Measurements from ENCODE around the gene ADGRL3.
"Not testable (repeated sequence)": the region's sequence is repeated elsewhere in the genome, so short reads cannot be mapped to it uniquely, and the experiment has no call there.

Gene ADGRL3

DNA sequence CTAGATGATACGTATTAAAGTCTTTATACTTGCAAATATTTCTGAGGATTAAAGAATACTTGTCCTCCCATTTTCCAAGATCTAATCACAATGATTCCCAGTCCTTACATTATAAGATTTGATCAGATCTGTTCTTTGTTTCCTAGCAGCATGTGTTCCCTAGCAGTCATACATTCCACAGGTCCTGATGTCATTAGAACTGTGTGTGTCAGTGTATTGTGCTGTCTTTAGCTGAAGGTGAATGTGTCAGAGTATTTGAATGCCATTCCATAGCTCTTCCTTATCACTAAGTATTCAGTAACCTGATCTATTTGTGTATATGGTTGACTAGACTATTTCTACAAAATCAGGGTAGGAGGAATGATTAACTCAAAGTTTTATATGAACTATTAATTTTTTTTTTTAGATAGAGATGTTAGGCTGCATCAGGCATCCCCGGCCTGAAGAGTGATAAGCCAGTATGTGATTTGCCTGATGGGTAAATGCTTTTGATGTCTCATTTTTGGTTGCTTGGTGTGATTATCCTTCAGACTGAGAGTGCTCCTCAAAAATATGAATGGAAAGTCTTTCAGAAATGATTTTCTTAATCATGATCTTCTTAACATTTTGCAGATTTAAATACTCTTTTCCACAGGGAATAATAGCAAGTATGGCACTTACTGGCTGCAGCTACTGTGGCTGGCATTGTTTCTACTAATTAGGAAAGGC is 4.4 kb downstream of the ADGRL3 start:
- no peak overlapping the region for H3K4me3 ChIP-seq (ENCODE audit: extremely low read depth, insufficient read depth, low read length, poor library complexity, severe bottlenecking)
- no peaks in the 10 kb centered on the region for H3K36me3 ChIP-seq (ENCODE audit: control insufficient read depth, insufficient read depth, low read length)
- WGBS, 2 experiments (ENCODE audit: insufficient coverage in 2 of 2), result 50 to 86% methylated on average over 1 of the region's 2 CpGs
- H3K27ac ChIP-seq (ENCODE audit: low read depth, low read length, severe bottlenecking), result peak overlapping the region; percentile 76
- no peaks in the 10 kb centered on the region for H3K9me3 ChIP-seq (ENCODE audit: control insufficient read depth, low read length)
- peaks cover 19% of the 10 kb centered on the region for H3K4me1 ChIP-seq (ENCODE audit: control insufficient read depth, insufficient read depth, low read length, poor library complexity, severe bottlenecking)

DNA sequence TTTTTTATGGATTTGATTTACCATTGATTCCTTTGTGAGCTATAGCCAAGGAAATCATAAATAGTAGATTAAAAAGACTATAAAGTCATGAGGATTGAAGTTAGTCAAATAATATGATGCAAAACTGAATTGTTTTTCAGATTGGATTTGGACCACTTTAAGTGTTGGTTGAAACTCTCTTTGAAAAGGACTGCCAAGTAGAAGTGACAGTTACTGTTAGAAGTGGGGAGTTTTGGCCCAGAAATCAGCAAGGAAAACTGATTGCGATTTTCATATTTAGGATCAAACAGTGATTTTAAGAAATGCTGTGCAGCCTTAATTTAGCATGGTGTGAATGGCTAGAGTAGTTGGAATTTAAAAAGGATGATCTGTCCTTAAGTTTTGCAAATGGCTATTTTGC is 4.9 kb downstream of the ADGRL3 start:
- peak overlapping the region; percentile 76 for H3K27ac ChIP-seq (ENCODE audit: low read depth, low read length, severe bottlenecking)
- WGBS, 2 experiments (ENCODE audit: insufficient coverage in 2 of 2), result 71% methylated on average over 1 of the region's 1 CpG; no CpG with 5 or more reads in 1 of the 2 experiments
- no peak overlapping the region for H3K4me3 ChIP-seq (ENCODE audit: extremely low read depth, insufficient read depth, low read length, poor library complexity, severe bottlenecking)
- no peaks in the 10 kb centered on the region for H3K36me3 ChIP-seq (ENCODE audit: control insufficient read depth, insufficient read depth, low read length)
- H3K9me3 ChIP-seq (ENCODE audit: control insufficient read depth, low read length), result no peaks in the 10 kb centered on the region
- H3K4me1 ChIP-seq (ENCODE audit: control insufficient read depth, insufficient read depth, low read length, poor library complexity, severe bottlenecking), result peaks cover 23% of the 10 kb centered on the region

DNA sequence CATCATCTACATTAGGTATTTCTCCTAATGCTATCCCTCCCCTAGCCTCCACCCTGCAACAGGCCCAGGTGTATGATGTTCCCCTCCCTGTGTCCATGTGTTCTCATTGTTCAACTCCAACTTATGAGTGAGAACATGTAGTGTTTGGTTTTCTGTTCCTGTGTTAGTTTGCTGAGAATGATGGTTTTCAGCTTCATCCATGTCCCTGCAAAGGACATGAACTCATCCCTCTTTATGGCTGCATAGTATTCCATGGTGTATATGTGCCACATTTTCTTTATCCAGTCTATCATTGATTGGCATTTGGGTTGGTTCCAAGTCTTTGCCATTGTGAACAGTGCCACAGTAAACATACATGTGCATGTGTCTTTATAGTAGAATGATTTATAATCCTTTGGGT is 7.0 kb downstream of the ADGRL3 start:
- H3K4me3 ChIP-seq (ENCODE audit: extremely low read depth, insufficient read depth, low read length, poor library complexity, severe bottlenecking), result not testable (repeated sequence)
- peaks cover 33% of the 10 kb centered on the region for H3K4me1 ChIP-seq (ENCODE audit: control insufficient read depth, insufficient read depth, low read length, poor library complexity, severe bottlenecking)

DNA sequence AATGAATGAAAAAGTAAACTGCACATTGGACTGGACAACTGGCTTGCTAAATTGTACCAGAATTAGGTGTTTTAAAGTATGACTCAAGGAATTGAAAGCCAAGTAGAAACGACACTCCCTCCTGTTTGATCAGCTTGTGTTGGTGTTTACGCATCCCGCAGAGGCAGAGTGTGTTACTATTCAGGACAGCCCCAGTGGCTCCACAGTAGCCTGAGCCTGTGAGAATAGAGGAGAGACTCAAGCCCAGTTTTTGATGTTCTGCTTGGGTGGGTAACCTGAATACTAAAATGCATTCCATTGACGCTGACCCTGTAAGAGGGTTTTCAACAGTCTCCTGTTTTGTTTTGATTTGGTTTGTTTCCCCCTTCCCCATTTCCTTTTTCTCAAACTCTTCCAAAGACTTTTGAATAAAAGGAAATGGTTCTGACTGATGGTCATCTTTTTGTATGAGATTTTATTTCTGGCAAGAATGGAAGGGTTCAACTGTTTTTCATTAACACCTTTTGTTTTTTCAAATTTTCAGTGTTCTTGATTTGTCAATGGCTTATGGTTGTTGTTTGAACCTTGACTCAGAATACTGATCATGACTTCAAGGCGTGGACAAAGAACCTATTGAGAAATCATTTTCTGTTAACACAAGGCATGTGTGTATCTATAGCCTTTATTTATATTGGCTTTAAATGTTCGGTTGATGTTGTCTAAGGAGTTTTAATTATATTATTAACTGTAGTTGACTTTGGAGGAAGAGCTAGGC is 10.2 kb downstream of the ADGRL3 start:
- no peaks in the 10 kb centered on the region for H3K36me3 ChIP-seq (ENCODE audit: control insufficient read depth, insufficient read depth, low read length)
- H3K9me3 ChIP-seq (ENCODE audit: control insufficient read depth, low read length), result no peaks in the 10 kb centered on the region
- 31 to 37% methylated on average over 3 of the region's 6 CpGs for WGBS, 2 experiments (ENCODE audit: insufficient coverage in 2 of 2)
- peaks cover 14% of the 10 kb centered on the region for H3K4me1 ChIP-seq (ENCODE audit: control insufficient read depth, insufficient read depth, low read length, poor library complexity, severe bottlenecking)
- peak overlapping the region; percentile 24 for H3K27ac ChIP-seq (ENCODE audit: low read depth, low read length, severe bottlenecking)
- H3K4me3 ChIP-seq (ENCODE audit: extremely low read depth, insufficient read depth, low read length, poor library complexity, severe bottlenecking), result no peak overlapping the region

More for the DNA sequence above, 7.0 kb downstream of the ADGRL3 start:
- not testable (repeated sequence) for H3K9me3 ChIP-seq (ENCODE audit: control insufficient read depth, low read length); H3K27ac ChIP-seq (ENCODE audit: low read depth, low read length, severe bottlenecking); H3K36me3 ChIP-seq (ENCODE audit: control insufficient read depth, insufficient read depth, low read length)

DNA sequence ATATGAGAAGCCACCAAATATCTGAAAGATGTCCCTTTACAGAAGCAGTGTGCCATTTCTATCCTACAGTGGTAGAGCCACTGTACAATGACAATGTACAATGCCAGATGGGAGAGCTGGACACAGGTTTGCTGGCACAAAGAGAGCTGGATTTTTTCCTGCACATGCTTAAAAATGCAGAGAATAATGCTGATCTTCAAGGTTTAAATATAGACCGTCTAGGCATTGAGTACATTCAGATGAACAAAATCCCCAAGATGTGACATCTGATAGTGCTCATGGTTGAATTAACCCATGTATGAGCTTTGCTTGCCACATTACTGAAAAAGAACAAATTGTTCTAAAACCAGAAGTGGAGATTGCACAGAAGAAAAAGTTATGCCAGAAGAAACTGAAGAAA is 11.7 kb downstream of the ADGRL3 start:
- no peak overlapping the region for H3K27ac ChIP-seq (ENCODE audit: low read depth, low read length, severe bottlenecking)
- H3K36me3 ChIP-seq (ENCODE audit: control insufficient read depth, insufficient read depth, low read length), result no peaks in the 10 kb centered on the region
- no peak overlapping the region for H3K4me3 ChIP-seq (ENCODE audit: extremely low read depth, insufficient read depth, low read length, poor library complexity, severe bottlenecking)
- H3K9me3 ChIP-seq (ENCODE audit: control insufficient read depth, low read length), result no peaks in the 10 kb centered on the region
- whole genome bisulfite sequencing, 2 experiments (ENCODE audit: insufficient coverage in 2 of 2), result 70 to 100% methylated on average over 1 of the region's 1 CpG
- H3K4me1 ChIP-seq (ENCODE audit: control insufficient read depth, insufficient read depth, low read length, poor library complexity, severe bottlenecking), result peaks cover 14% of the 10 kb centered on the region

DNA sequence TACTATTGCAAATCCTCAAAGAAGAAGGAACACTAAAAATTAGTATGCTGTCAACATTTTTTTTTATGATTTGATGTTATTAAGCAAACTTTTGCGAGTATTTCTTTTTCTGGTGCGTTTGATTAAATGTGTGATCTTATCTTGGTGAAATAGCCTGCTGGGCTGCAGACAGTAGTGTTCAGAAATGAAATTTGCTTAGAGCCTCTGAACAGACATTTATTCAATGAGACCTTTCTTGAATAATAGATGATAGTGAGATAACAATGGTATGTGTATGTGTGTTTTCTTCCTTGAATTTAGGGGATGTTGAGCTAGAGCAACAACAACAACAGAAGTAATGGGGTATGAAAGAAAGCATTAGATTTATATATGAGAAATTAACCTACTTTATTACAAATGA is 12.7 kb downstream of the ADGRL3 start:
- Histone ChIP-seq H3K36me3 (ENCODE audit: control insufficient read depth, insufficient read depth, low read length) (no peaks in the 10 kb centered on the region), H3K27ac (ENCODE audit: low read depth, low read length, severe bottlenecking) (no peak overlapping the region), H3K4me1 (ENCODE audit: control insufficient read depth, insufficient read depth, low read length, poor library complexity, severe bottlenecking) (peaks cover 14% of the 10 kb centered on the region), H3K9me3 (ENCODE audit: control insufficient read depth, low read length) (no peaks in the 10 kb centered on the region), H3K4me3 (ENCODE audit: extremely low read depth, insufficient read depth, low read length, poor library complexity, severe bottlenecking) (no peak overlapping the region)
- 67 to 77% methylated on average over 1 to 2 of the region's 2 CpGs for WGBS, 2 experiments (ENCODE audit: insufficient coverage in 2 of 2)

DNA sequence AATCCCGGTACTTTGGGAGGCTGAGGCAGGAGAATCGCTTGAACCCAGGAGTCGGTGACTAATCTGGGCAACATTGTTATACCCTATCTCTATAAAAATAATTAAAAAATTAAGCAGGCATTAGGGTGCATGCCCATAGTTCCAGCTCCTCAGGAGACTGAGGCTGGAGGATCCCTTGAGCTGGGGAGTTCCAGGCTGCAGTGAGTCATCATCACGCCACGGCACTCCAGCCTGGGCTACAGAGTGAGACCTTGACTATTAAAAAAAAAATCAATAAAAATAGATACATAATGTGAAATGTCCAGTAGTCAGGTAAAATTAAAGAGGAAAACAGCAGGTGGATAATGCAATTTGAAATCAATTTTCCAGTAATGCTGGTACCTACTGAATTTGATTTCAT is 14.6 kb downstream of the ADGRL3 start:
- Histone ChIP-seq H3K27ac (ENCODE audit: low read depth, low read length, severe bottlenecking) (no peak overlapping the region), H3K36me3 (ENCODE audit: control insufficient read depth, insufficient read depth, low read length) (no peaks in the 10 kb centered on the region), H3K4me3 (ENCODE audit: extremely low read depth, insufficient read depth, low read length, poor library complexity, severe bottlenecking) (no peak overlapping the region), H3K9me3 (ENCODE audit: control insufficient read depth, low read length) (no peaks in the 10 kb centered on the region), H3K4me1 (ENCODE audit: control insufficient read depth, insufficient read depth, low read length, poor library complexity, severe bottlenecking) (peaks cover 14% of the 10 kb centered on the region)
- WGBS, 2 experiments (ENCODE audit: insufficient coverage in 2 of 2), result no CpG with 5 or more reads among the region's 5 CpGs

DNA sequence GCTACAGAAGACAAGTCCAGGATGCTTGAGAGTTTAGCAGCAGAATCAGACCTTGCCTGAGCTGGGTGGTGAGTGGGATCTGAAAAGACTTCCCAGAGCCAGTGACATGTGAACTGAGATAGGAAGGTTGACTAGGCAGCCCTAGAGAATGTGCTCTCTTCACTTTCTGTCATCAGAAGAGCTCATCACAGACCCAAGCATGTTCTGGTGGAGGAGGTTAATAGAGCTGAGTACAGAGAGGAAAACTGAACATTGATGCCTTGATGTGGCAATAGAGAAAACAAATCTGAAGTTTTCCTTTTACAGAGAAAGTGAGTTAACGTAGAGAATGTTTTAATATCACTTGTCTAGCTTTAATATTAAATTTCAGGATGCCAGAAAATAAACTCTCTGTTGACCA is 17.1 kb downstream of the ADGRL3 start:
- WGBS, 2 experiments (ENCODE audit: insufficient coverage in 2 of 2), result no CpG with 5 or more reads among the region's 1 CpG
- H3K9me3 ChIP-seq (ENCODE audit: control insufficient read depth, low read length), result no peaks in the 10 kb centered on the region
- H3K36me3 ChIP-seq (ENCODE audit: control insufficient read depth, insufficient read depth, low read length), result no peaks in the 10 kb centered on the region
- H3K4me3 ChIP-seq (ENCODE audit: extremely low read depth, insufficient read depth, low read length, poor library complexity, severe bottlenecking), result no peak overlapping the region
- H3K4me1 ChIP-seq (ENCODE audit: control insufficient read depth, insufficient read depth, low read length, poor library complexity, severe bottlenecking), result no peaks in the 10 kb centered on the region
- H3K27ac ChIP-seq (ENCODE audit: low read depth, low read length, severe bottlenecking), result no peak overlapping the region

DNA sequence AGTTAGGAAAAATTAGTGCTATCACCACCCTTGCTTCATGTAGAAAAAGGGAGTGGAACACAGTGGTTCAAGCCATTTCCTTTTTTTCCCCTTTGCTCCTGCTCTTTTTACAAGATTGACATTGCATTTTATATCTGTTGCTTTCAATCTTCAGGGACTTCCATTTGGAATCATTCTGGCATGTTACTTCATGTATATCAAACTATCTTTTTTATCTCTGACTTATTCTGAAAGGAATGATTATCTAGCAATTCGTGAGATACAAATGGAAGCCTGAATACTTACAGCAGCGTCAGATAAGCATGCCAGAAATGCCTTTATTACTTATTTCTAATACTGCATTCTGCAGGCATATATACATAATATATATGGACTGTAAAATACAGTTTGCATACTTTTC is 20.4 kb downstream of the ADGRL3 start:
- no peak overlapping the region for H3K27ac ChIP-seq (ENCODE audit: low read depth, low read length, severe bottlenecking)
- no peak overlapping the region for H3K4me3 ChIP-seq (ENCODE audit: extremely low read depth, insufficient read depth, low read length, poor library complexity, severe bottlenecking)
- H3K9me3 ChIP-seq (ENCODE audit: control insufficient read depth, low read length), result no peaks in the 10 kb centered on the region
- no peaks in the 10 kb centered on the region for H3K4me1 ChIP-seq (ENCODE audit: control insufficient read depth, insufficient read depth, low read length, poor library complexity, severe bottlenecking)
- WGBS, 2 experiments (ENCODE audit: insufficient coverage in 2 of 2), result 100% methylated on average over 1 of the region's 2 CpGs; no CpG with 5 or more reads in 1 of the 2 experiments
- no peaks in the 10 kb centered on the region for H3K36me3 ChIP-seq (ENCODE audit: control insufficient read depth, insufficient read depth, low read length)

DNA sequence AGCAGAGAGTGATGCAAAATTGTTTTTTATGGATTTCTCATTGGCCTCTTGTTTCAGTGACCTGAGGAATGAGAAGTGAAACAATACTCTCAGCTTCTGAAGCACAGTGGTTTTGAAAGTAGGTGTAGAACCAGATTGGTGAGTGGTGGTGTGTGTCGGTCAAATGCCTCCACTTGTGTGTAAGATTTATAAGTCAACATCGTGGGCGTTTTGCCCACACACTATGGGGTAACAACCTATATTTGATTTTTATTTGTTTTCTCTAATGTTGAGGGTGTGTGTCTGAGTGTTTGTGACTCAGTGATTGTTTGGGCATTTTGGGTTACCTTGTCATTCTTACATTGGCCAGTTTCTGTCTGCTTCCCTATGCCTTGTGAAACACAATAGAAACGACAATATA is 23.3 kb downstream of the ADGRL3 start:
- H3K4me1 ChIP-seq (ENCODE audit: control insufficient read depth, insufficient read depth, low read length, poor library complexity, severe bottlenecking), result no peaks in the 10 kb centered on the region
- no peaks in the 10 kb centered on the region for H3K36me3 ChIP-seq (ENCODE audit: control insufficient read depth, insufficient read depth, low read length)
- no peak overlapping the region for H3K4me3 ChIP-seq (ENCODE audit: extremely low read depth, insufficient read depth, low read length, poor library complexity, severe bottlenecking)
- WGBS, 2 experiments (ENCODE audit: insufficient coverage in 2 of 2), result 100% methylated on average over 1 of the region's 4 CpGs
- no peak overlapping the region for H3K27ac ChIP-seq (ENCODE audit: low read depth, low read length, severe bottlenecking)
- H3K9me3 ChIP-seq (ENCODE audit: control insufficient read depth, low read length), result no peaks in the 10 kb centered on the region

DNA sequence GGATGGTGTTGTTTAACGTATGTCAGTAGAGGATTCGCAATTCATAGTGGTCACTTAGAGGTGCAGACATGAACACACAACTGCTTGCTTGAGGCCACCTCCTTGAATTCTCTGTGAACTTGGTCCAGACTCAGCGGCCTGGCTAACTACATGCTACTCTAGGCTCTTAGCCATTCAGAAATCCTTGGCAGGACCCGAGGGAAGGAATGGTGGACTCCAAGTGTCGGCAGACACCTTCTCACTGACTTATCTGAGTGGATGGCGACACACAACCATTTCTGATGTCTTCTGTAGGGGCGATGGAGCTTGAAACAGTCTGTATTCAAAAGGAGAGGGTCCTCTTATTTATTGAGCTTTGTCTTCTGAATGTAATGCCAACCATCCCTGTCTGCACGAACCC is 24.4 kb downstream of the ADGRL3 start:
- WGBS, 2 experiments (ENCODE audit: insufficient coverage in 2 of 2), result 88 to 99% methylated on average over 4 to 7 of the region's 8 CpGs
- Histone ChIP-seq H3K4me3 (ENCODE audit: extremely low read depth, insufficient read depth, low read length, poor library complexity, severe bottlenecking) (no peak overlapping the region), H3K9me3 (ENCODE audit: control insufficient read depth, low read length) (no peaks in the 10 kb centered on the region), H3K4me1 (ENCODE audit: control insufficient read depth, insufficient read depth, low read length, poor library complexity, severe bottlenecking) (no peaks in the 10 kb centered on the region), H3K27ac (ENCODE audit: low read depth, low read length, severe bottlenecking) (no peak overlapping the region), H3K36me3 (ENCODE audit: control insufficient read depth, insufficient read depth, low read length) (no peaks in the 10 kb centered on the region)
